Measurements from ENCODE around the gene TSPAN33. TPM values are rescaled to one million over a fixed set of nuclear protein-coding genes. Genes with fewer than 3 reads are reported as not detected.

Gene TSPAN33
- polyA plus RNA-seq, 4 donors, result 0.67 to 12.6 (median 4.7) TPM

- Histone ChIP-seq H3K4me1 (ENCODE audit: control insufficient read depth in 3 of 3, insufficient read depth in 2 of 3, low read depth in 1 of 3, low read length in 2 of 3) (peaks cover 0 to 5% (median 0%) of the 10 kb centered on the region in 3 donors), H3K27me3 (ENCODE audit: control insufficient read depth in 3 of 3, insufficient read depth in 3 of 3, low read length in 3 of 3) (peaks cover 0 to 14% (median 4%) of the 10 kb centered on the region in 3 donors), H3K4me3 (ENCODE audit: low read depth in 1 of 3, low read length in 3 of 3) (no peak overlapping the region), H3K9me3 (ENCODE audit: control insufficient read depth in 2 of 2, insufficient read depth in 1 of 2, low read depth in 1 of 2, low read length in 1 of 2) (no peaks in the 10 kb centered on the region), H3K27ac (ENCODE audit: low read depth in 1 of 3, low read length in 2 of 3) (peak overlapping the region in 2 of 3 donors; percentile 22 to 72), H3K36me3 (ENCODE audit: control insufficient read depth in 3 of 3, insufficient read depth in 2 of 3, low read depth in 1 of 3, low read length in 3 of 3) (no peaks in the 10 kb centered on the region)
- 52 to 70% (median 53%) methylated on average over 8 of the region's 8 CpGs for WGBS, 3 donors
- FAIRE-seq, result no peak
- DNase-seq, result no peak
These were observed 1.9 kb downstream of the TSPAN33 start for GRCh38 chr7:129146237-129146979.

GRCh38 chr7:129147731-129148130, 3.2 kb downstream of the TSPAN33 start:
- H3K4me1 ChIP-seq (ENCODE audit: control insufficient read depth in 3 of 3, insufficient read depth in 2 of 3, low read depth in 1 of 3, low read length in 2 of 3), result peaks cover 0 to 5% (median 0%) of the 10 kb centered on the region in 3 donors
- H3K27ac ChIP-seq (ENCODE audit: low read depth in 1 of 3, low read length in 2 of 3), result no peak overlapping the region
- no peak for FAIRE-seq

GRCh38 chr7:129149511-129149910, 5.0 kb downstream of the TSPAN33 start:
- WGBS, 3 donors, result 73 to 77% (median 76%) methylated on average over 8 of the region's 8 CpGs
- H3K27ac ChIP-seq (ENCODE audit: low read depth in 1 of 3, low read length in 2 of 3), result no peak overlapping the region
- H3K4me1 ChIP-seq (ENCODE audit: control insufficient read depth in 3 of 3, insufficient read depth in 2 of 3, low read depth in 1 of 3, low read length in 2 of 3), result peaks cover 0 to 5% (median 0%) of the 10 kb centered on the region in 3 donors
- H3K9me3 ChIP-seq (ENCODE audit: control insufficient read depth in 2 of 2, insufficient read depth in 1 of 2, low read depth in 1 of 2, low read length in 1 of 2), result no peaks in the 10 kb centered on the region
- H3K27me3 ChIP-seq (ENCODE audit: control insufficient read depth in 3 of 3, insufficient read depth in 3 of 3, low read length in 3 of 3), result no peaks in the 10 kb centered on the region
- no peak overlapping the region for H3K4me3 ChIP-seq (ENCODE audit: low read depth in 1 of 3, low read length in 3 of 3)
- no peaks in the 10 kb centered on the region for H3K36me3 ChIP-seq (ENCODE audit: control insufficient read depth in 3 of 3, insufficient read depth in 2 of 3, low read depth in 1 of 3, low read length in 3 of 3)
- DNase-seq (no peak), FAIRE-seq (no peak)

More at GRCh38 chr7:129147731-129148130, 3.2 kb downstream of the TSPAN33 start:
- DNase-seq, result no peak
- whole genome bisulfite sequencing, 3 donors, result 57 to 72% (median 58%) methylated on average over 3 of the region's 3 CpGs
- H3K4me3 ChIP-seq (ENCODE audit: low read depth in 1 of 3, low read length in 3 of 3), result no peak overlapping the region
- no peaks in the 10 kb centered on the region for H3K36me3 ChIP-seq (ENCODE audit: control insufficient read depth in 3 of 3, insufficient read depth in 2 of 3, low read depth in 1 of 3, low read length in 3 of 3)
- H3K9me3 ChIP-seq (ENCODE audit: control insufficient read depth in 2 of 2, insufficient read depth in 1 of 2, low read depth in 1 of 2, low read length in 1 of 2), result no peaks in the 10 kb centered on the region
- peaks cover 0 to 14% (median 4%) of the 10 kb centered on the region in 3 donors for H3K27me3 ChIP-seq (ENCODE audit: control insufficient read depth in 3 of 3, insufficient read depth in 3 of 3, low read length in 3 of 3)

- Histone ChIP-seq H3K36me3 (ENCODE audit: control insufficient read depth in 3 of 3, insufficient read depth in 2 of 3, low read depth in 1 of 3, low read length in 3 of 3) (no peaks in the 10 kb centered on the region), H3K27me3 (ENCODE audit: control insufficient read depth in 3 of 3, insufficient read depth in 3 of 3, low read length in 3 of 3) (no peaks in the 10 kb centered on the region), H3K4me1 (ENCODE audit: control insufficient read depth in 3 of 3, insufficient read depth in 2 of 3, low read depth in 1 of 3, low read length in 2 of 3) (peaks cover 0 to 5% (median 0%) of the 10 kb centered on the region in 3 donors), H3K4me3 (ENCODE audit: low read depth in 1 of 3, low read length in 3 of 3) (no peak overlapping the region), H3K9me3 (ENCODE audit: control insufficient read depth in 2 of 2, insufficient read depth in 1 of 2, low read depth in 1 of 2, low read length in 1 of 2) (no peaks in the 10 kb centered on the region), H3K27ac (ENCODE audit: low read depth in 1 of 3, low read length in 2 of 3) (no peak overlapping the region)
- no peak for DNase-seq
- FAIRE-seq, result no peak
- 76 to 83% (median 82%) methylated on average over 8 of the region's 8 CpGs for WGBS, 3 donors
These were observed 5.9 kb downstream of the TSPAN33 start for GRCh38 chr7:129150199-129150996.

- Histone ChIP-seq H3K27me3 (ENCODE audit: control insufficient read depth in 3 of 3, insufficient read depth in 3 of 3, low read length in 3 of 3) (no peaks in the 10 kb centered on the region), H3K4me3 (ENCODE audit: low read depth in 1 of 3, low read length in 3 of 3) (no peak overlapping the region), H3K4me1 (ENCODE audit: control insufficient read depth in 3 of 3, insufficient read depth in 2 of 3, low read depth in 1 of 3, low read length in 2 of 3) (no peaks in the 10 kb centered on the region), H3K36me3 (ENCODE audit: control insufficient read depth in 3 of 3, insufficient read depth in 2 of 3, low read depth in 1 of 3, low read length in 3 of 3) (peaks cover 0 to 4% (median 0%) of the 10 kb centered on the region in 3 donors), H3K27ac (ENCODE audit: low read depth in 1 of 3, low read length in 2 of 3) (no peak overlapping the region), H3K9me3 (ENCODE audit: control insufficient read depth in 2 of 2, insufficient read depth in 1 of 2, low read depth in 1 of 2, low read length in 1 of 2) (no peaks in the 10 kb centered on the region)
- no peak for DNase-seq
- WGBS, 3 donors, result 95 to 98% (median 95%) methylated on average over 9 of the region's 9 CpGs
- FAIRE-seq, result no peak
These were observed 13.1 kb downstream of the TSPAN33 start for GRCh38 chr7:129157651-129158050.

DNA sequence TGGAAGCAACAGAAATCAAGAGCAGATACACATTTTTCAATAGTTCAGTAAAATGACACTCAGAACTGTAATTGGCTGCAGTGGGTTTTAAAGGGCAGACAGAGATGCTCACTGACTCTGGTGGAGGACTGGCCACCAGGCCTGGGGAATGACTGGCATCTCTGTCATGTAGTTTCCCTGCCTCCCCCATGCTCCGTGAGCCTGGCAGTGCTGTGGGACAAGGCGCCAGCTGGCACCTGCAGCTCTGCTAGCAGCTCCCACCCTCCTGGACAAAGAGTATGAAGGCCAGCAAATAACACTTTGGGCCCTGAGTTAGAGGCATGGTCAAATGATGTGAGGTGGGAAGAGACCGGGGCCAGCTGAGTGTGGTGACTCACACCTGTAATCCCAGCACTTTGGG, 15.0 kb downstream of the TSPAN33 start:
- 93 to 97% (median 94%) methylated on average over 3 of the region's 3 CpGs for WGBS, 3 donors

GRCh38 chr7:129160161-129160905, 15.8 kb downstream of the TSPAN33 start:
- WGBS, 3 donors, result 70 to 85% (median 76%) methylated on average over 3 of the region's 3 CpGs
- Histone ChIP-seq H3K4me1 (ENCODE audit: control insufficient read depth in 3 of 3, insufficient read depth in 2 of 3, low read depth in 1 of 3, low read length in 2 of 3) (no peaks in the 10 kb centered on the region), H3K4me3 (ENCODE audit: low read depth in 1 of 3, low read length in 3 of 3) (no peak overlapping the region), H3K27ac (ENCODE audit: low read depth in 1 of 3, low read length in 2 of 3) (no peak overlapping the region), H3K36me3 (ENCODE audit: control insufficient read depth in 3 of 3, insufficient read depth in 2 of 3, low read depth in 1 of 3, low read length in 3 of 3) (peaks cover 0 to 5% (median 0%) of the 10 kb centered on the region in 3 donors), H3K27me3 (ENCODE audit: control insufficient read depth in 3 of 3, insufficient read depth in 3 of 3, low read length in 3 of 3) (no peaks in the 10 kb centered on the region), H3K9me3 (ENCODE audit: control insufficient read depth in 2 of 2, insufficient read depth in 1 of 2, low read depth in 1 of 2, low read length in 1 of 2) (no peaks in the 10 kb centered on the region)
- no peak for FAIRE-seq
- no peak for DNase-seq

More for the DNA sequence above, 15.0 kb downstream of the TSPAN33 start:
- Histone ChIP-seq H3K4me1 (ENCODE audit: control insufficient read depth in 3 of 3, insufficient read depth in 2 of 3, low read depth in 1 of 3, low read length in 2 of 3) (no peaks in the 10 kb centered on the region), H3K36me3 (ENCODE audit: control insufficient read depth in 3 of 3, insufficient read depth in 2 of 3, low read depth in 1 of 3, low read length in 3 of 3) (peaks cover 0 to 5% (median 0%) of the 10 kb centered on the region in 3 donors), H3K4me3 (ENCODE audit: low read depth in 1 of 3, low read length in 3 of 3) (no peak overlapping the region), H3K27me3 (ENCODE audit: control insufficient read depth in 3 of 3, insufficient read depth in 3 of 3, low read length in 3 of 3) (no peaks in the 10 kb centered on the region), H3K9me3 (ENCODE audit: control insufficient read depth in 2 of 2, insufficient read depth in 1 of 2, low read depth in 1 of 2, low read length in 1 of 2) (no peaks in the 10 kb centered on the region), H3K27ac (ENCODE audit: low read depth in 1 of 3, low read length in 2 of 3) (no peak overlapping the region)
- no peak for DNase-seq
- FAIRE-seq, result no peak

Measured in small intestine (tissue), 7 donors.